Mononuclear cell (primary cell): ENCODE data around the gene RPL31. TPM values are rescaled to one million over a fixed set of nuclear protein-coding genes. Genes with fewer than 3 reads are reported as not detected.
A peak's percentile ranks its signal among the peaks of the same experiment; 100 is the strongest.

Experiments
- H3K27me3 ChIP-seq: 2 replicates; pipeline ENCODE4 v1.6.0; 2011; ENCODE audit warnings: low read length, control low read depth; ENCODE audit not compliant: insufficient read depth
- H3K4me1 ChIP-seq: 2 replicates; pipeline ENCODE4 v1.5.1; 2011; ENCODE audit warnings: mild to moderate bottlenecking, low read length, control low read depth; ENCODE audit not compliant: insufficient read depth
- H3K4me3 ChIP-seq: 2 replicates; pipeline ENCODE4 v1.5.1; 2011; ENCODE audit warnings: mild to moderate bottlenecking, low read length, moderate library complexity
- H3K9me3 ChIP-seq: 2 replicates; pipeline ENCODE4 v1.5.1; 2011; ENCODE audit warnings: low read depth, mild to moderate bottlenecking, control low read depth, low read length
- total RNA-seq: library from RNA; depleted of rRNA; stranded (reverse); fragments of >200 nt; gene quantifications from one replicate; pipeline ENCODE4 v1.2.3, GENCODE V29; 2012

The RPL31 gene
- 2,030 TPM for total RNA-seq

DNA sequence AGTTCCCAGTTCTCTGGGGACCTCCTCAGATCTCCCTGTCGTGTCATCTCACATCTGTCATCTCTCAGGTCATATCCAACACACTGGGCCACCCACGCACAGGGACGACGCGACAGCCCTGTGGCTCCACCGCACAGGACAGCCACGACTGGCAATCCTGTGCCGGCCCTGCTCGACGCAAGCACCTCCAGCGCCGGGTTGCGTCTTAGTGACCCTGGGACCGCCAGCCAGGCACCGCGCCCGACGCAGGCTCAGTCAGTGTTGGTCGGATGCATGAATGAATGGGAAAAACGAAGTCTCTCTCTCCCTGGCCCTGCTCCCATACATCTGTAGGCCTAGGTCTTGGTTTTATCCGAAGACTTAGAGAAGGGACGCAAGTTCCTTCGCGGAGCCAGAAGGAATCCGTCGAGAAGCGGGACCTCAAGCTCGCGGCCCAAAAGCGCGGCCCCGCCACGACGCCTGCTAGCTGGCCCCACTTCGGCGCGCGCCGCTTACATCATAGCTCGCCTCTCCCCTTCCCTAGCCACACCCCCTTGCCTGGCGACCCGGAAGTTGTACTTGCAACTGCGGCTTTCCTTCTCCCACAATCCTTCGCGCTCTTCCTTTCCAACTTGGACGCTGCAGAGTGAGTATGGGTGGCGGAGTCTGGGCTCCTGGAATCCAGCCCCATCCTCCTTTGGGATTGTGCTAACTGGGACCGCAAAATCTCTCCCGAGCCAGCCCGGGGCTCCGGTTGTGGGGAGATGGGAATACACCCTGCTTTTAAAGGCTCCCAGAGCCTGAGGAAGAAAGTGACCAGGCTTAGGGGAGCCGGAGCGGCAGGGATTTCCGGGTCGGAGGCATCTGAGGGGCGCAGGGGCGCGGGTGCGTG, at the start of gene RPL31:
RPL31 (plus strand) TSS at position 599 of the 871 bp plus-strand sequence. CDS start 413 bp downstream, outside the sequence.
- peak within 1 kb of the TSS; percentile 98 for H3K4me3 ChIP-seq

DNA sequence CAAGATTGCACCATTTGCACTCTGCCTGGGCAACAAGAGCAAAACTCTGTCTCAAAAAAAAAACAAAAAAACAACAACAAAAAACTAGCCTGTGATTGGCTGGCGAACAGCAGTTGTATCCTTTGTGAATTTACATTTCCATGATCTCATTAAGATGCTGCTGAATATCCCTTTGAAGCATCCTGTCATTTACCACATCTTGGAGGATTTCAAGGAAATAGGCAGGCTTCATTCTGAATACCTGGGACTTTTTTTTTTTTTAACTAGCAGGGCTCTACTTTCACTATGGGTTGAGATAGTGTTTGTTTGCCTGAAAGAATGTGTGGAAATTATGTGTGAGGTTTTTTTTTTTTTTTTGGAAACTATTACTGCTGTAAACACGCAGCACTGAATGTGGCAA, 49.6 kb upstream of the RPL31 start:
- H3K4me1 ChIP-seq = no peaks in the 10 kb centered on the region
- H3K4me3 ChIP-seq = no peak overlapping the region
- H3K27me3 ChIP-seq = no peaks in the 10 kb centered on the region
- H3K9me3 ChIP-seq = no peaks in the 10 kb centered on the region

More for the DNA sequence above, at the start of gene RPL31:
- no peaks in the 10 kb centered on the region for H3K9me3 ChIP-seq
- no peaks in the 10 kb centered on the region for H3K27me3 ChIP-seq
- H3K4me1 ChIP-seq = peaks cover 24% of the 10 kb centered on the region

DNA sequence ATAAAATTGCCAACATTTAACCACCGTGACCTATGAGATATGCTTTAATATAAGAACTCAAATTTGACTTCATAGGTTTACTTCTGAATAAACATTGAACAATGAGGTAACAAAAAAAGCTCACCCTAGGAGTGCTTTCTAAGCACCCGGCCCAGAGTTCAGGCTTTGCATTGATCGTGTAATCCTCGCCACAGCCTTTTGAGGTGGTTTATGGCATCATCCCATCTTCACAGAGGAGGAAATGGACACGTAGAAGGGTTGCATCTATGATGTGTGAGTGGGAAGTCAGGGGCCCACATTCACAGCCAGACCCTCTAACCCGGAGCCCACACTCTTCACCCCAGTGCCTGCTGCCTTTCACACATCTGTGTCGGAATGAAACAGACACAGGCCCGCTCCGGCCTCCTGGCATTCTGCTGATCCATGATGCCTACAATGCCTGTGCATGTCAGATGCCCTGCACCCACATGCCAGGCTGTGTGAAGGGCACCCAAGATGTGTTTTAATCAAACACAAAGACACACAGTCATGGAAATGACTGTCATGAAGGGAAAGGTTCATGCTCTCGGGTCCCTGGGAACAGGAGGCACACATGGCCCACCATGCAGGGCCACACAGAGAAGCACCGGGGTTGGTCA, 48.6 kb upstream of the RPL31 start:
- H3K4me3 ChIP-seq = no peak overlapping the region
- no peaks in the 10 kb centered on the region for H3K9me3 ChIP-seq
- H3K27me3 ChIP-seq = no peaks in the 10 kb centered on the region
- no peaks in the 10 kb centered on the region for H3K4me1 ChIP-seq

DNA sequence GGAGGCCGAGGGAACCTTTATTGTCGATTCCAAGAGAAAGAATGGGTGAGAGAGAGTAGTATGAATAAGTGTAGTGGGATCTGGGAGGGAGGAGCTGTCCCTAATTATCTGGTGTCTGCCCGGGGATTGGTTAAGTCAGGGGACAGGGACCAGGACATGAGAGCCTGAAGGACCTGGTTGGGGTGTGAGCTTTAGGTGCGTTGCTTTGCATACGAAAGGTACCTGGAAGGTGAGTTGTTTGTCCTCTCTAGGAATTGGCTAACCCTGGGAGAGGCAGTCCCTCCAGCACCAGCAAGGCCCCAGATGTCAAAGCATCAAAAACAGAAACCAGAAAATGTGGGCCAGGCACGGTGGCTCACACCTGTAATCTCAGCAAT, 48.1 kb upstream of the RPL31 start:
- H3K9me3 ChIP-seq = no peaks in the 10 kb centered on the region
- no peak overlapping the region for H3K4me3 ChIP-seq
- H3K4me1 ChIP-seq = no peaks in the 10 kb centered on the region
- H3K27me3 ChIP-seq = no peaks in the 10 kb centered on the region

DNA sequence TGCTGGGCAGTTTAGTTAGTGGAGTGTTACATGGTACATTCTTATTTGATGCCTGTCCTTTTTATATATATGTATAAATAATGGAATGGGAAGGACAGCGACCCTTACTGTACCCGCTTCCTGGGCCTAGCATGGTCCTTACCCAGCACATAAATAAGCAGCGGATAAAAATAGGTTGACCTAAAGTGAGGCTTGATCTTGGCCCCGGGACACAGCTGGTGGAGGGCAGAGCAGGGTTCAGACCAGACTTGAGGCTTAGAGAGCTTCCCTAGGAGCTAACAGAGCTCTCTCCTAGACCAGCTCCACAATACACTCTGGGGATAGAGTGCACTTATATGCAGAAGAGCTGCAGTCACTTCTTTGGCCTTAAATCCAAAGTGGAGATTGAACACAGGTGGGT, 46.9 kb upstream of the RPL31 start:
- Histone ChIP-seq H3K4me1 (no peaks in the 10 kb centered on the region), H3K4me3 (no peak overlapping the region), H3K27me3 (no peaks in the 10 kb centered on the region), H3K9me3 (no peaks in the 10 kb centered on the region)

DNA sequence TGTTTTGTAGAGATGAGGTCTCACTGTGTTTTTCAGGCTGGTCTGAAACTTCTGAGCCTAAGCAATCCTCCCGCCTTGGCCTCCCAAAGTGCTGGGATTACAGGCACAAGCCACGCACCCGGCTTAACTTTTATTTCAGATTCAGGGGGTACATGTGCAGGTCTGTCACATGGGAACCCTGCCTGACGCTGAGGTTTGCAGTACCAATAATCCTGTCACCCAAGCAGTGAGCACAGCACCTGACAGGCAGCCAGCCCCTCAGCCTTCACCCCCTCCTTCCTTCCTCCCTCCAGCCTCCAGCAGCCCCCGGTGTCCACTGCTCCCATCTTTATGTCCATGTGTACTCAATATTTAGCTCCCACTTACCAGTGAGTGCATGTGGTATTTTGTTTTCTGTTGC, 46.0 kb upstream of the RPL31 start:
- H3K9me3 ChIP-seq = no peaks in the 10 kb centered on the region
- H3K4me1 ChIP-seq = no peaks in the 10 kb centered on the region
- H3K4me3 ChIP-seq = no peak overlapping the region
- H3K27me3 ChIP-seq = no peaks in the 10 kb centered on the region

DNA sequence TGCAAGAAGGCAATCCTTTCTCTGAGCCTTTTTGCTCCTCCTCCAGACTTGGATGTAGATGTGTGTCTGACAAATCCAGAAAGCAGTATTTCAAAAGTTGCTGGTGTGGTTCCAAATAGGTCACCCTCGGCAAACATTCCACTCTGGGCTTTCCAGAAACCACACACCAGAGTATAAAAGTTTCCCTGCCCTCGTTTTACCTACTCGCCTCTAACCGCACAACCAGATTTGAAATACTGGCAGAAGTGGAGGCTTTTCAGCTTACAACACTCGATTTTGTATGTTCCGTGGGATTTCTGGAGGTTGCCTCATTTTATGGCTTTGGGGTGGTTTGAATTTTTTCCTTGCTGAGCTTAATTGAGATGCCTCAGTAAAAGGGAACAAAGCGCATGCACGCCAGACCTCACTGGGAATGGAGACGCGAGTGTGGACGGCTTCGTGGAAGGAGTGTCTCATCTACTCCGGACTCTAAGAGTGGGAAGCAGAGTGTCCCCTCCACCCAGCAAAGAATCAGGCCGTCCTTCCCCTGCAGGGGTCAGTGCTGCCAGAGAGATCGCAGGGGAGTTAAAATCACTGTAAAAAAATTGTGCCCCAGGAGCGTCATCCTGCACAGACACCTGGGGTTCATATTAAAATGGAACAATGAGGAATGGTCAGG, 44.0 kb upstream of the RPL31 start:
- H3K27me3 ChIP-seq = no peaks in the 10 kb centered on the region

DNA sequence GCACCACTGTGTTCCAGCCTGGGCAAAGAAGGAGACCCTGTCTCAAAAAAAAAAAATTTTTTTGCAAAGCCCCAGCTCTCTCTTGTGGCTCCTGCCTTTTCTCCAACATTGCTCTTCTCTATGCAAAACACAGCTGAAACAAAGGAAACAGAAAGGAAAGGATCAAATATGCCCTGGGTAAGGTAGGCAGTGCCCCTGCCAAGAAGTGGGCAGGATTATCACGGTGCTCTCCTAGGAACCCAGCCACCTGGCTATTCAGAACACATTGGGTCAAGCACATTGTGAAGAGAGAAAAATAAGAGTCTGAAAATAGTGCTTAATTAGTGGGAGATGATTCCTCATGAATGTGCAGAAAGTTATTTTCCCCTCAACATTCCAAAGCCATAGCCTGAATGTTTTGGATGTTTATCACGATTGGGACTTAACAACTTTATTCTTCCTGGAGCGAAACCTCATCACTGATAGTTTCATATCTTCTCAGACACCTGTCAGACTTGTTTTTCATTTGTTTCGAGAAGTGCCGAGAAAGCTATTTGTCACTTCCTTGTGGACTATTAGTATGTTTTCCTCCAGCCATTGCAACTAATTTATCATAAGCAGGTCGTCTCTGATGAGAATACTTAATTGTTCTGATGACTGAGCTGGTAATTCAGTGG, 42.7 kb upstream of the RPL31 start:
- H3K9me3 ChIP-seq = no peaks in the 10 kb centered on the region
- no peaks in the 10 kb centered on the region for H3K27me3 ChIP-seq

More for the DNA sequence above, 44.0 kb upstream of the RPL31 start:
- Histone ChIP-seq H3K4me3 (no peak overlapping the region), H3K4me1 (no peaks in the 10 kb centered on the region), H3K9me3 (no peaks in the 10 kb centered on the region)

DNA sequence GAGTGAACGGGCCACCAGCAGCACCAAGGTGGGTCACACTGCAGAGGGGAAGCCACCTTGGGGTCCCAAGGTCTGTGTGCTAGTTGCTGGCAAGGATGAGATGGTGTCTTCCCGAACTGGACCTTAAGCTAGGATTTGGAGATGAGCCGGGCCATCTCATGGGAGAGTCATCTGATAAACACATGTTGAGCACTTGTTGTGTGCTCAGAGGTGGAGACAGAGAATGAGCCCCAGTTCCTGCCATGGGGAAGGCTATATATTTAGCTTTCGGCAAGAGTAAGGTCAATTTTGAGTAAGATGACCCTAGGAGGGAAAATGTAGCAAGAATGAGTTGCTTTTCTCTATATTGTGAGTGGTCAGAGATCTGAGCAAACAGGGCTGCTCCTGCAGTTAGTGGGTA, 41.4 kb upstream of the RPL31 start:
- H3K4me1 ChIP-seq = no peaks in the 10 kb centered on the region
- H3K4me3 ChIP-seq = no peak overlapping the region

More for the DNA sequence above, 42.7 kb upstream of the RPL31 start:
- Histone ChIP-seq H3K4me1 (no peaks in the 10 kb centered on the region), H3K4me3 (no peak overlapping the region)

DNA sequence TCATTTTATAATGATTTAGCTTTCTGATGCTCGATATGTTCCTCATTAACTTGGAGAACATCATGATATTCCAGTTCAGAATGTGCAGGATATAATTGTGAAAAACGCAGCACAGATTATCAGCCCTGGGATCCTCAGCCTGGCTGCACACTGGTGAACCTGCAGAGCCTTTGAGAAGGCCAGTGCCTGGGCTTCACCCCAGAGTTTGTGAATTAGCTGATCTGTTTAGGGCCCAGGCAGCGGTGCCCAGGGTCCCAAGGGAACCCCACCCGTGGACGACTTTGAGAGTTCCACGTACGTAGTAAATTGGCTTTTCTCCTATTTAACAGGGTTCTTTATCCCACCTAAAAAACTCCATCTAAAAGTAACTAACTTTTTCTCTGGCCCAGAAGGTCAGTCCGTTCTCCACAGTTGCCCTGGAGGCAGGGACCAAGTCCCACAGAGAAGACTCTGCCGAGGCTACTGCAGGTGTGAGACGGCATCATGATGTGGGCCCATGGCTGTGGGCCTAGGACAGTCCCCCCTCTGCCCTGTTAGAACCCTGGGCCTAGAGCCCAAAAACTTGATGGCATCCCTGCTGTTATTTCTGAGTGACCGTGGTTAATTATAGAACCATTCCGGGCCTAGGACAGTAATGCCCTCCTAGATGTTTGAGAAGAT, 39.6 kb upstream of the RPL31 start:
- Histone ChIP-seq H3K4me1 (no peaks in the 10 kb centered on the region), H3K4me3 (no peak overlapping the region), H3K9me3 (no peaks in the 10 kb centered on the region), H3K27me3 (no peaks in the 10 kb centered on the region)

More for the DNA sequence above, 41.4 kb upstream of the RPL31 start:
- no peaks in the 10 kb centered on the region for H3K27me3 ChIP-seq
- no peaks in the 10 kb centered on the region for H3K9me3 ChIP-seq

DNA sequence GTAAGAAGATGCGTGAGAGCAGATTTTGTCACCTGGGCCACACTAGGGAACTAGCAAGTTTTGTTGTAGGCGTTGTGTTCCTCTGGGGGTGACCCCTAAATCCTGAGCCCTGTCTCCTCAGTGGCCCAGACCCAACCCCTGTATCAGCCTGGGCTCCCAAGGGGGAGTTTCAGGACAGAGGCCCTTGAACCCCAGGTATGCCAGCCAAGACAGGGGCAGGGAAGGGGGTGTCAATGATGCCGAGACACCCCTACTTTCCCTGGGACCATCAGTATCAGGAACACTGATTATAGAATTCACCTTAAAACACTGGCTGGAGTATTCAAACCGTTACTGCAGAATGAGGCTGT, 39.1 kb upstream of the RPL31 start:
- H3K9me3 ChIP-seq = no peaks in the 10 kb centered on the region
- H3K4me3 ChIP-seq = no peak overlapping the region

DNA sequence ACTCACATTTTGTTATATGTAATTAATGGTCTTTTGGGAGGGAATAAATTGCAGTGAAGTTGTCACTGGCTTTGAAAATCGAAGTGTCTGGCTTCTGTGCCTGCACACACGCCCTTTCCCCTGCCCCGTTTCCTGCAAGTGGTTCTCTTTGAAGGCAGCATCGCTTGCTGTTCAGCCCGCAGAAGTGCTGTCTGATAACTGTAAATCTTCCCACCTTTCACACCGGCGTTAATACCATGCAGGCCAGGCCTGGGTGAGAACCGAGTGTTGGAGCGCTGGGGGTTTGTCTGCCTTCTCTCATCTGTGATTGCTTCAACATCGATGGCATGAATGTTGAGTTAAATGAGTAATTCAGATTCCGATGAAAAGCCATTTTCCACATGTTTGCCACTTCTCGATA, 37.9 kb upstream of the RPL31 start:
- Histone ChIP-seq H3K9me3 (no peaks in the 10 kb centered on the region), H3K27me3 (no peaks in the 10 kb centered on the region), H3K4me1 (no peaks in the 10 kb centered on the region), H3K4me3 (no peak overlapping the region)

More for the DNA sequence above, 39.1 kb upstream of the RPL31 start:
- H3K27me3 ChIP-seq = no peaks in the 10 kb centered on the region
- H3K4me1 ChIP-seq = no peaks in the 10 kb centered on the region

DNA sequence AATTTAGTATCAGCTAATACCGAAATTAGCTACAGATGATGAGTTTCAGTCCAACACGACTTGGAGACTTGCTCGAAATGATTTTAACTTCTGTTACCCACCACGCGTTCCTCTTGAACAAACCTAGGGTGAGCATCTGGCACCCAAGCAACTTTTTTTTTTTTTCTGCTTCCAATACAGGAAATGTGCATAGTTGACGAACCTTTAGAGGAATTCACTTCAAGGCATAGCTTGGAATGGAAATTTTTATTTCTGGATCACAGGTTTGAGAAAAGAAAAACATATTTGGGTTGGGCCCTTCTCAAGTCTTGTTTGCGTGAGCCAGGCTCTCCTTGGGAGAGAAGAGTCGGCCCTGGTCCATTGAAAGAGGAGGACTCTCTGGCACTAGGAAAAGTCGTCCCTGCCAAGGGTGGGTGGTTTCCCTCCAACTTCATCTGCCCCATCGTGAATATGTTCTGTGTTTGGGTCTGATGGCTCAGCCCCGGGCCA, 37.4 kb upstream of the RPL31 start:
- H3K9me3 ChIP-seq = no peaks in the 10 kb centered on the region
- no peaks in the 10 kb centered on the region for H3K27me3 ChIP-seq
- no peak overlapping the region for H3K4me3 ChIP-seq
- no peaks in the 10 kb centered on the region for H3K4me1 ChIP-seq

DNA sequence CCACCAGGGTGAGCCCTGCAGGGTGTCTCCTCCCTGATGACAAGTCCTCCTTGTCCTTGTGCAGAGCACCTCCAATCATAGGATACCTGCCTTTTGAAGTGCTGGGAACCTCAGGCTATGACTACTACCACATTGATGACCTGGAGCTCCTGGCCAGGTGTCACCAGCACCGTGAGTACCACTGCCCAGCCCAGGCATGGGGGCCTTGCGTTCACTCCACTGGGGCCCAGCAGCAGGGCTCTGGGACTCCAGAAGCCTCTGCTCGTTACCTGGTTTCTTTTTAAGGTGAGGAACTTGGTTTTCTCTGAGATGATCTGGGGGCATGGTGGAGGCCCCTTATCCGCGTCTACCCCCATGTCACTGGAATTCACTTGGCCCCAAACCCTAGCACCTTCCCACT, 36.5 kb upstream of the RPL31 start:
- Histone ChIP-seq H3K4me3 (no peak overlapping the region), H3K27me3 (no peaks in the 10 kb centered on the region), H3K9me3 (no peaks in the 10 kb centered on the region), H3K4me1 (no peaks in the 10 kb centered on the region)
